GM18868 (cell line): Measurements from ENCODE around the gene SLC47A1.
"Not testable (repeated sequence)": the region's sequence is repeated elsewhere in the genome, so short reads cannot be mapped to it uniquely, and the experiment has no call there.

ENCODE experiments used
- ATAC-seq: cut with Tn5 transposase; IDR thresholded peaks from one replicate; pipeline ENCODE4 v1.9.1; 2021; ENCODE audit warnings: mild to moderate bottlenecking, moderate library complexity; ENCODE audit not compliant: unreplicated experiment

The SLC47A1 gene

GRCh38 chr17:19553036-19553435 is 19.4 kb downstream of the SLC47A1 start:
- no peak for ATAC-seq

GRCh38 chr17:19554393-19554792 is 20.7 kb downstream of the SLC47A1 start:
- no peak for ATAC-seq

- ATAC-seq: no peak
These were observed 22.1 kb downstream of the SLC47A1 start for GRCh38 chr17:19555746-19556145.

GRCh38 chr17:19558946-19559345 is 25.3 kb downstream of the SLC47A1 start:
- no peak for ATAC-seq

GRCh38 chr17:19561697-19562318 is 28.2 kb downstream of the SLC47A1 start:
- ATAC-seq: no peak

- no peak for ATAC-seq
These were observed 32.3 kb downstream of the SLC47A1 start for GRCh38 chr17:19565817-19566575.

GRCh38 chr17:19567216-19568015 is 33.8 kb downstream of the SLC47A1 start:
- no peak for ATAC-seq

- no peak for ATAC-seq
These were observed 34.3 kb downstream of the SLC47A1 start for GRCh38 chr17:19568016-19568350.

- ATAC-seq: no peak
These were observed 36.3 kb downstream of the SLC47A1 start for GRCh38 chr17:19569785-19570543.

- ATAC-seq: no peak
These were observed 36.9 kb downstream of the SLC47A1 start for GRCh38 chr17:19570544-19571062.

GRCh38 chr17:19573075-19573474 is 39.4 kb downstream of the SLC47A1 start:
- ATAC-seq: no peak

GRCh38 chr17:19574956-19575355 is 41.3 kb downstream of the SLC47A1 start:
- ATAC-seq: no peak

GRCh38 chr17:19578545-19578944 is 44.9 kb downstream of the SLC47A1 start:
- no peak for ATAC-seq

- no peak for ATAC-seq
These were observed 45.6 kb downstream of the SLC47A1 start for GRCh38 chr17:19579192-19579761.

- no peak for ATAC-seq
These were observed 46.4 kb downstream of the SLC47A1 start for GRCh38 chr17:19579867-19580565.

- ATAC-seq: not testable (repeated sequence)
These were observed 46.9 kb downstream of the SLC47A1 start for GRCh38 chr17:19580566-19580920.

- not testable (repeated sequence) for ATAC-seq
These were observed 48.5 kb downstream of the SLC47A1 start for GRCh38 chr17:19582152-19582551.

GRCh38 chr17:19583871-19584270 is 50.2 kb downstream of the SLC47A1 start:
- no peak for ATAC-seq

GRCh38 chr17:19590451-19590850 is 56.8 kb downstream of the SLC47A1 start:
- ATAC-seq: no peak
